Stimulated activated CD8-positive, alpha-beta memory T cell treated with anti-CD3 and anti-CD28 coated beads, Interleukin-4, amount 100 ng/mL, for 24 hours (primary cell): ENCODE data around the gene PBRM1.

Source experiments
- DNase-seq: peaks from one replicate; pipeline ENCODE4 v3.0.0-alpha.2; 2020; ENCODE audit warnings: low read depth

Gene PBRM1

GRCh38 chr3:52524752-52525679 lies 160.7 kb downstream of the PBRM1 start:
- no peak for DNase-seq

- no peak for DNase-seq
Measured at GRCh38 chr3:52524258-52524751, 161.4 kb downstream of the PBRM1 start.

- no peak for DNase-seq
Measured at GRCh38 chr3:52523386-52524257, 162.1 kb downstream of the PBRM1 start.

GRCh38 chr3:52522651-52523251 lies 163.0 kb downstream of the PBRM1 start:
- DNase-seq = no peak

GRCh38 chr3:52521881-52522650 lies 163.6 kb downstream of the PBRM1 start:
- DNase-seq = no peak

- no peak for DNase-seq
Measured at GRCh38 chr3:52521488-52521824, 164.3 kb downstream of the PBRM1 start.

GRCh38 chr3:52520716-52521487 lies 164.8 kb downstream of the PBRM1 start:
- DNase-seq = no peak

- DNase-seq = no peak
Measured at GRCh38 chr3:52520141-52520667, 165.5 kb downstream of the PBRM1 start.

GRCh38 chr3:52519445-52520140 lies 166.1 kb downstream of the PBRM1 start:
- no peak for DNase-seq

GRCh38 chr3:52518723-52519444 lies 166.8 kb downstream of the PBRM1 start:
- no peak for DNase-seq

GRCh38 chr3:52517796-52518722 lies 167.7 kb downstream of the PBRM1 start:
- no peak for DNase-seq

GRCh38 chr3:52516509-52517195 lies 169.1 kb downstream of the PBRM1 start:
- no peak for DNase-seq

GRCh38 chr3:52515192-52515591 lies 170.5 kb downstream of the PBRM1 start:
- no peak for DNase-seq

- DNase-seq = no peak
Measured at GRCh38 chr3:52514576-52514975, 171.1 kb downstream of the PBRM1 start.

GRCh38 chr3:52513281-52513680 lies 172.4 kb downstream of the PBRM1 start:
- DNase-seq = no peak

GRCh38 chr3:52512727-52513126 lies 173.0 kb downstream of the PBRM1 start:
- no peak for DNase-seq

GRCh38 chr3:52512105-52512504 lies 173.6 kb downstream of the PBRM1 start:
- DNase-seq = no peak

GRCh38 chr3:52511509-52511908 lies 174.2 kb downstream of the PBRM1 start:
- no peak for DNase-seq
